ENCODE data around the gene AHRR.

Gene AHRR

GRCh38 chr5:446066-446882 lies 124.8 kb downstream of the AHRR start:
- DNase-seq, result no peak

- peak; percentile 15 to 36 for DNase-seq
Observed at GRCh38 chr5:446883-447263, 125.4 kb downstream of the AHRR start.

GRCh38 chr5:447501-447900 lies 126.0 kb downstream of the AHRR start:
- DNase-seq, result no peak

- DNase-seq, result no peak
Observed at GRCh38 chr5:448061-448765, 126.7 kb downstream of the AHRR start.

GRCh38 chr5:448766-449090 lies 127.2 kb downstream of the AHRR start:
- no peak for DNase-seq

- no peak for DNase-seq
Observed at GRCh38 chr5:449151-449550, 127.6 kb downstream of the AHRR start.

GRCh38 chr5:451587-452458 lies 130.3 kb downstream of the AHRR start:
- no peak for DNase-seq

- no peak for DNase-seq
Observed at GRCh38 chr5:452978-453710, 131.6 kb downstream of the AHRR start.

GRCh38 chr5:453725-454481 lies 132.4 kb downstream of the AHRR start:
- DNase-seq, result no peak

- no peak for DNase-seq
Observed at GRCh38 chr5:454936-455335, 133.4 kb downstream of the AHRR start.

- no peak for DNase-seq
Observed at GRCh38 chr5:455806-456205, 134.3 kb downstream of the AHRR start.

GRCh38 chr5:456351-457194 lies 135.1 kb downstream of the AHRR start:
- DNase-seq, result no peak

- no peak for DNase-seq
Observed at GRCh38 chr5:457195-457961, 135.9 kb downstream of the AHRR start.

- no peak for DNase-seq
Observed at GRCh38 chr5:458547-459353, 137.2 kb downstream of the AHRR start.

- no peak for DNase-seq
Observed at GRCh38 chr5:459562-460272, 138.2 kb downstream of the AHRR start.

GRCh38 chr5:460273-460625 lies 138.7 kb downstream of the AHRR start:
- DNase-seq, result no peak

- no peak for DNase-seq
Observed at GRCh38 chr5:462051-462481, 140.6 kb downstream of the AHRR start.

- no peak for DNase-seq
Observed at GRCh38 chr5:463301-463700, 141.8 kb downstream of the AHRR start.

- DNase-seq, result no peak
Observed at GRCh38 chr5:463952-464351, 142.4 kb downstream of the AHRR start.

All from NCI-H1930 (cell line).